HepG2 (cell line): ENCODE results near the gene INHBE. TPM values are rescaled to one million over a fixed set of nuclear protein-coding genes. Genes with fewer than 3 reads are reported as not detected.
"Not testable (repeated sequence)": the region's sequence is repeated elsewhere in the genome, so short reads cannot be mapped to it uniquely, and the experiment has no call there.

Experiments used
- ATAC-seq: fragments of 200-7000 bp; cut with Tn5 transposase; 3 replicates; pipeline ENCODE4 v1.9.1; 2020; ENCODE audit warnings: mild to moderate bottlenecking, moderate library complexity
- BruUV-seq: library from RNA; stranded (reverse); fragments of 400-500 nt; replicated peaks from 2 replicates; lab custom pipeline; 2021; lab: Mats Ljungman, UMichigan
- CTCF ChIA-PET: fragments of 300-600 bp; formaldehyde crosslinking; extraction: SDS; loops from one replicate; lab custom pipeline; 2021; ENCODE audit warnings: low total read pairs, inconsistent platforms, low intra/inter-chr PET ratio; lab: Yijun Ruan, JAX
- POLR2A ChIA-PET: fragments of 350-600 bp; sonication (Branson Sonifier 250); formaldehyde crosslinking; loops from one replicate; lab custom pipeline; 2020; ENCODE audit warnings: antibody characterized with exemption, inconsistent platforms; lab: Yijun Ruan, JAX
- DNase-seq: peaks from one replicate; pipeline ENCODE4 v3.0.0-alpha.2; 2015; ENCODE audit warnings: low spot score
- FAIRE-seq: peaks from 3 replicates; lab custom pipeline; 2011; peaks lifted over from hg19 to GRCh38; lab: Jason Lieb, UNC
- H2AFZ ChIP-seq: one replicate; pipeline ENCODE4 v1.6.1; 2011; ENCODE audit warnings: low read length, inconsistent platforms
- H3K27ac ChIP-seq: fragments of 300-600 bp; 3 replicates; pipeline ENCODE4 v1.8.0; 2011; ENCODE audit warnings: mixed run types, mild to moderate bottlenecking, mixed read lengths, low read length, inconsistent platforms; ENCODE audit not compliant: insufficient read depth; ENCODE audit errors: extremely low read length
- H3K27me3 ChIP-seq, 2 experiments: fragments of 200-600 bp in 1 of 2; 2 replicates in 1 of 2; 3 replicates in 1 of 2; pipeline versions ENCODE4 v1.6.0 to v1.8.0; 2011; ENCODE audit warnings: low read length in 2 of 2, mild to moderate bottlenecking in 2 of 2, moderate library complexity in 2 of 2, inconsistent platforms in 1 of 2; ENCODE audit not compliant: insufficient read depth in 2 of 2, control insufficient read depth in 1 of 2
- H3K36me3 ChIP-seq, 2 experiments: fragments of 200-600 bp in 1 of 2; replicated peaks in 1 of 2; 2 replicates in 1 of 2; 3 replicates in 1 of 2; pipeline versions ENCODE4 v1.5.1 to v1.8.0; 2011; ENCODE audit warnings: low read length in 2 of 2, inconsistent platforms in 1 of 2; ENCODE audit not compliant: insufficient read depth in 2 of 2, control insufficient read depth in 1 of 2
- H3K4me1 ChIP-seq: 2 replicates; pipeline ENCODE4 v1.5.1; 2012; ENCODE audit warnings: low read length, inconsistent platforms; ENCODE audit not compliant: insufficient read depth
- H3K4me2 ChIP-seq: 2 replicates; pipeline ENCODE4 v1.6.0; 2011; ENCODE audit warnings: low read depth, low read length, inconsistent platforms
- H3K4me3 ChIP-seq, 3 experiments: fragments of 200-600 bp in 1 of 3; sonication (generic), shearing (Covaris generic) in 1 of 3; replicated peaks in 1 of 3; 2 replicates each; pipeline ENCODE4 v1.5.1; 2011 to 2016; ENCODE audit warnings: low read length in 3 of 3, inconsistent platforms in 2 of 3, low read depth in 2 of 3, mild to moderate bottlenecking in 2 of 3, control low read depth in 1 of 3, mixed read lengths in 1 of 3; ENCODE audit not compliant: insufficient read depth in 1 of 3
- H3K79me2 ChIP-seq: one replicate; pipeline ENCODE4 v1.6.1; 2011; ENCODE audit warnings: low read length, inconsistent platforms; ENCODE audit not compliant: insufficient read depth
- H3K9ac ChIP-seq: 2 replicates; pipeline ENCODE4 v1.6.0; 2011; ENCODE audit warnings: mild to moderate bottlenecking, low read depth, low read length, inconsistent platforms; ENCODE audit not compliant: insufficient read depth
- H3K9me3 ChIP-seq: 2 replicates; pipeline ENCODE4 v1.5.1; 2012; ENCODE audit warnings: mild to moderate bottlenecking, low read length
- H4K20me1 ChIP-seq: 2 replicates; pipeline ENCODE4 v1.6.0; 2011; ENCODE audit warnings: inconsistent platforms, mild to moderate bottlenecking, low read length, moderate library complexity; ENCODE audit not compliant: insufficient read depth
- ATRX ChIP-seq: sonication (generic); formaldehyde crosslinking; IDR thresholded peaks from 2 replicates; pipeline ENCODE4 v1.4.0; 2020; ENCODE audit warnings: missing genetic modification reagents, borderline replicate concordance
- E2F2 ChIP-seq: sonication (generic); formaldehyde crosslinking; IDR thresholded peaks from 2 replicates; pipeline ENCODE4 v1.4.0; 2020; ENCODE audit warnings: missing genetic modification reagents, borderline replicate concordance
- FOXK1 ChIP-seq: sonication (generic); formaldehyde crosslinking; IDR thresholded peaks from 2 replicates; pipeline ENCODE4 v1.4.0; 2020; ENCODE audit warnings: low read depth, missing genetic modification reagents, borderline replicate concordance
- SMARCE1 ChIP-seq: fragments of 450-650 bp; IDR thresholded peaks from 2 replicates; pipeline ENCODE4 v1.6.1; 2017; ENCODE audit warnings: borderline replicate concordance
- ZFY ChIP-seq: sonication (generic); formaldehyde crosslinking; IDR thresholded peaks from 2 replicates; pipeline ENCODE4 v1.4.0; 2020; ENCODE audit warnings: missing genetic modification reagents
- ZNF362 ChIP-seq: sonication (generic); formaldehyde crosslinking; IDR thresholded peaks from 2 replicates; pipeline ENCODE4 v1.4.0; 2020; ENCODE audit warnings: missing genetic modification reagents, mild to moderate bottlenecking, borderline replicate concordance
- WGBS: methylation state at CpG from one replicate; pipeline ENCODE4 v1.1.6; 2017; ENCODE audit warnings: low lambda C conversion rate; 5-methylcytosine and 5-hydroxymethylcytosine counted together
- in situ Hi-C: cut with HindIII; loops from 2 replicates; pipeline ENCODE4 v1.10.0; 2017; ENCODE audit warnings: low pct_unique_long_range_greater_than_20kb; ENCODE audit not compliant: extremely low pct_ligation_motif_present
- intact Hi-C: fragments of 100-400 bp; cut with micrococcal nuclease; formaldehyde crosslinking; loops from one replicate; pipeline ENCODE4 v1.10.0; 2022; ENCODE audit not compliant: unreplicated experiment
- polyA plus RNA-seq, 8 experiments: library from polyadenylated mRNA; depleted of rRNA in 3 of 8; stranded (reverse) in 7 of 8; unstranded in 1 of 8; fragments of >200 nt; fragmentation: Illumina TruSeq in 4 of 8; extraction: Trizol in 4 of 8; gene quantifications; 2 replicates each; pipeline versions ENCODE4 v1.2.1 to v1.2.3, GENCODE V29; 2011 to 2016; ENCODE audit warnings: low read depth in 4 of 8, missing spikeins in 1 of 8, mixed read lengths in 1 of 8; ENCODE audit not compliant: insufficient read depth in 1 of 8
- total RNA-seq, 5 experiments: library from RNA; depleted of rRNA; stranded (reverse); fragments of >200 nt; fragmentation: Illumina TruSeq; extraction: Trizol; gene quantifications; 2 replicates each; pipeline ENCODE4 v1.2.3, GENCODE V29; 2016; ENCODE audit warnings: low read depth in 1 of 5
- TF ChIP-seq, protein P1 (sequence below): sonication (generic); formaldehyde crosslinking; IDR thresholded peaks from 2 replicates; pipeline ENCODE4 v1.8.1; 2022; ENCODE audit warnings: low read depth, mild to moderate bottlenecking, missing genetic modification reagents
- TF ChIP-seq, protein P2 (sequence below): sonication (generic); formaldehyde crosslinking; IDR thresholded peaks from 2 replicates; pipeline ENCODE4 v1.8.0; 2022; ENCODE audit warnings: mild to moderate bottlenecking, missing genetic modification reagents, borderline replicate concordance

Gene INHBE
- total and polyA plus RNA-seq, 2 of the 13 experiments (the other 11 are each of a cell fraction or from before 2014, with no cell fraction given) = 17.0 to 32.0 TPM

GRCh38 chr12:57414160-57414559 lies 40.9 kb upstream of the INHBE start:
- H3K79me2 ChIP-seq, FAIRE-seq, CTCF ChIA-PET, H3K27ac ChIP-seq, H3K4me1 ChIP-seq, H3K4me3 ChIP-seq, H3K36me3 ChIP-seq, in situ Hi-C loops, H3K4me2 ChIP-seq, ATAC-seq, H4K20me1 ChIP-seq, H2AFZ ChIP-seq, intact Hi-C loops, H3K9me3 ChIP-seq, DNase-seq, BruUV-seq, H3K27me3 ChIP-seq, H3K9ac ChIP-seq: not testable (repeated sequence)
- POLR2A ChIA-PET = interaction anchor here (0.6 kb wide), 1 partner anchor 42 kb away, joined by 3 read pairs; no protein-coding TSS in a partner anchor
- WGBS = 86% methylated on average over 6 of the region's 6 CpGs

DNA sequence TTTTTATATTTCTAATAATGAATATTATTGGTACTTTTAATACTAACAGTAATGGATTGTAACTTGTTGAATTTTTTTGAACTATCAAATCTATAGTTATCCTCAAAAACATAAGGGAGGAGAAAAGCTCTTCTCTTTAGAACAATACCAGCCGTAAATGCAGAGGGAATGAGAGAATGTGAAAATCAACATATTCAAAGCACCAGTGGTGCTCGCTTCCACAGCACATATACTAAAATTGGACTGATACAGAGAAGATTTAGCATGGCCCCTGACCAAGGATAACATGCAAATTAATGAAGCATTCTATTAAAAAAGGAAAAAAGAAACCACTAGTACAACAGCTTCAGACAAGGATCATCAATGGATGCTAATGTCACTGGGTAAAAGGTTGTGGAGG lies 40.0 kb upstream of the INHBE start:
- no peak overlapping the region for H3K27ac ChIP-seq
- FAIRE-seq (no peak), ATAC-seq (no peak), DNase-seq (no peak)
- intact Hi-C loops = no loop called here
- no peak overlapping the region for H2AFZ ChIP-seq
- no peak overlapping the region for H3K4me2 ChIP-seq
- POLR2A ChIA-PET = no interaction called here
- H3K27me3 ChIP-seq = no peaks in the 10 kb centered on the region
- no peak for TF ChIP-seq FOXK1 (CRISPR knock-in tag)
- no peak for TF ChIP-seq ATRX (CRISPR knock-in tag)
- TF ChIP-seq, protein P1, sequence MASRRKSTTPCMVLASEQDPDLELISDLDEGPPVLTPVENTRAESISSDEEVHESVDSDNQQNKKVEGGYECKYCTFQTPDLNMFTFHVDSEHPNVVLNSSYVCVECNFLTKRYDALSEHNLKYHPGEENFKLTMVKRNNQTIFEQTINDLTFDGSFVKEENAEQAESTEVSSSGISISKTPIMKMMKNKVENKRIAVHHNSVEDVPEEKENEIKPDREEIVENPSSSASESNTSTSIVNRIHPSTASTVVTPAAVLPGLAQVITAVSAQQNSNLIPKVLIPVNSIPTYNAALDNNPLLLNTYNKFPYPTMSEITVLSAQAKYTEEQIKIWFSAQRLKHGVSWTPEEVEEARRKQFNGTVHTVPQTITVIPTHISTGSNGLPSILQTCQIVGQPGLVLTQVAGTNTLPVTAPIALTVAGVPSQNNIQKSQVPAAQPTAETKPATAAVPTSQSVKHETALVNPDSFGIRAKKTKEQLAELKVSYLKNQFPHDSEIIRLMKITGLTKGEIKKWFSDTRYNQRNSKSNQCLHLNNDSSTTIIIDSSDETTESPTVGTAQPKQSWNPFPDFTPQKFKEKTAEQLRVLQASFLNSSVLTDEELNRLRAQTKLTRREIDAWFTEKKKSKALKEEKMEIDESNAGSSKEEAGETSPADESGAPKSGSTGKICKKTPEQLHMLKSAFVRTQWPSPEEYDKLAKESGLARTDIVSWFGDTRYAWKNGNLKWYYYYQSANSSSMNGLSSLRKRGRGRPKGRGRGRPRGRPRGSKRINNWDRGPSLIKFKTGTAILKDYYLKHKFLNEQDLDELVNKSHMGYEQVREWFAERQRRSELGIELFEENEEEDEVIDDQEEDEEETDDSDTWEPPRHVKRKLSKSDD (CRISPR knock-in tag) = no peak
- no peak for TF ChIP-seq ZNF362 (CRISPR knock-in tag)
- TF ChIP-seq, protein P2, sequence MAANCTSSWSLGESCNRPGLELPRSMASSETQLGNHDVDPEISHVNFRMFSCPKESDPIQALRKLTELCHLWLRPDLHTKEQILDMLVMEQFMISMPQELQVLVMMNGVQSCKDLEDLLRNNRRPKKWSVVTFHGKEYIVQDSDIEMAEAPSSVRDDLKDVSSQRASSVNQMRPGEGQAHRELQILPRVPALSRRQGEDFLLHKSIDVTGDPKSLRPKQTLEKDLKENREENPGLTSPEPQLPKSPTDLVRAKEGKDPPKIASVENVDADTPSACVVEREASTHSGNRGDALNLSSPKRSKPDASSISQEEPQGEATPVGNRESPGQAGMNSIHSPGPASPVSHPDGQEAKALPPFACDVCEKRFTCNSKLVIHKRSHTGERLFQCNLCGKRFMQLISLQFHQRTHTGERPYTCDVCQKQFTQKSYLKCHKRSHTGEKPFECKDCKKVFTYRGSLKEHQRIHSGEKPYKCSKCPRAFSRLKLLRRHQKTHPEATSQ (CRISPR knock-in tag) = no peak
- TF ChIP-seq SMARCE1 = no peak
- no peak for TF ChIP-seq ZFY (CRISPR knock-in tag)
- TF ChIP-seq E2F2 = no peak
- TF ChIP-seq, all 625 proteins: peak for 0
- Histone ChIP-seq H3K4me1 (no peaks in the 10 kb centered on the region), H3K79me2 (no peaks in the 10 kb centered on the region), H4K20me1 (no peaks in the 10 kb centered on the region), H3K9ac (no peak overlapping the region), H3K9me3 (no peaks in the 10 kb centered on the region), H3K36me3 (no peaks in the 10 kb centered on the region), H3K4me3 (no peak overlapping the region)
- no TSS peak for BruUV-seq
- in situ Hi-C loops = no loop called here
- WGBS = 96% methylated on average over 2 of the region's 2 CpGs
- CTCF ChIA-PET = interaction anchor here (0.6 kb wide), 1 partner anchor 104 kb away, joined by 3 read pairs; no protein-coding TSS in a partner anchor
